Measurements from ENCODE around the gene SNX8.
"Not testable (repeated sequence)": the region's sequence is repeated elsewhere in the genome, so short reads cannot be mapped to it uniquely, and the experiment has no call there.

Gene SNX8

GRCh38 chr7:2295936-2296620 lies 18.2 kb downstream of the SNX8 start:
- in situ Hi-C loops (cut with MboI; ENCODE audit: low sequenced_read_pairs), result no loop called here

DNA sequence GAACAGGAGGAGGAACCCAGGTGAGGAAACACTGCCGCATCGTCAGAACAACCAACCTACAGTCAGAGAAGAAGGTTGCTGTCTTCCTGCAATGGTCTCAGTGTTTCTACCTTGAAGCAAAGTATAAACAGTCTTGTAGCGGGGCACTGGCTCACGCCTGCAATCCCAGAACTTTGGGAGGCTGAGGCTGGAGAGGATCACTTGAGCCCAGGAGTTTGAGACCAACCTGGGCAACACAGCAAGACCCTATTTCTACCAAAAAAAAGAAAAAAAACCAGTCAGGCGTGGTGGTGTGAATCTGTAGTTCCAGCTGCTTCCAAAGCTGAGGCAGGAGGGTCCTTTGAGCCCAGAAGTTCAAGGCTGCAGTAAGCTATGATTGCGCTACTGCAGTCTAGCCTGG lies 23.4 kb downstream of the SNX8 start:
- in situ Hi-C loops (cut with MboI; ENCODE audit: low sequenced_read_pairs), result no loop called here

DNA sequence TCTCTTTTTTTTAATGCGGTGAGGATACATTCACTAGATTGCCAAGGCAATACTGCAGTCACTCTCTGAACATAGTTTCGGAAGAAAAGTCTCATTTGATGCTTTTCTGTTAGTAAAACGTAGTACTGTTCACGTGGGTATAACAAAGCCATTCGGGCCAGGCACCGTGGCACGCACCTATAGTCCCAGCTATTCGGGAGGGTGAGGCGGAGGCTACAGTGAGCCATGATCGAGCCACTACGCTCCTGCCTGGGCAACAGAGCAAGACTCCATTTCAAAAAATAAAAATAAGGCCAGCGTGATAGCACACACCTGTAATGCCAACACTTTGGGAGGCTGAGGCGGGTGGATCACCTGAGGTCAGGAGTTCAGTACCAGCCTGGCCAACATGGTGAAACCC lies 24.6 kb downstream of the SNX8 start:
- in situ Hi-C loops (cut with MboI; ENCODE audit: low sequenced_read_pairs), result no loop called here

GRCh38 chr7:2289111-2289586 lies 25.1 kb downstream of the SNX8 start:
- in situ Hi-C loops (cut with MboI; ENCODE audit: low sequenced_read_pairs), result no loop called here

DNA sequence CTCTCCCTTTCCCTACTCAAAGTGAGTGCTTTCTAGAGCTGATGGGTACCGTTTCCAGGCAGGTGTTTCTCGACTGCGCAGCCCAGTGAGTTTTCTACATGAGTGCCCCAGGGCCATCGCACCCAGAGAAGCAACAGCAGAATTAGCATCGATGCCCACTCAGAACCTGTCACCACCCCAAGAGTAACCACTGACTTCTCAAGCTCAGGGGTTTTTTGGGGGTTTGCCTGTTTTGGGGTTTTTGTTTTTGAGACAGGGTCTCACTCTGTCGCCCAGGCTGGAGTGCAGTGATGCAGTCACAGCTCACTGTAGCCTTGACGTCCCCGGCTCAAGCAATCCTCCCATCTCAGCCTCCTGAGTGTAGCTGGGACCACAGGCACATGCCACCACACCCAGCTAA lies 25.7 kb downstream of the SNX8 start:
- in situ Hi-C loops (cut with MboI; ENCODE audit: low sequenced_read_pairs), result no loop called here

- in situ Hi-C loops (cut with MboI; ENCODE audit: low sequenced_read_pairs), result no loop called here
Measured at GRCh38 chr7:2287745-2288144, 26.5 kb downstream of the SNX8 start.

DNA sequence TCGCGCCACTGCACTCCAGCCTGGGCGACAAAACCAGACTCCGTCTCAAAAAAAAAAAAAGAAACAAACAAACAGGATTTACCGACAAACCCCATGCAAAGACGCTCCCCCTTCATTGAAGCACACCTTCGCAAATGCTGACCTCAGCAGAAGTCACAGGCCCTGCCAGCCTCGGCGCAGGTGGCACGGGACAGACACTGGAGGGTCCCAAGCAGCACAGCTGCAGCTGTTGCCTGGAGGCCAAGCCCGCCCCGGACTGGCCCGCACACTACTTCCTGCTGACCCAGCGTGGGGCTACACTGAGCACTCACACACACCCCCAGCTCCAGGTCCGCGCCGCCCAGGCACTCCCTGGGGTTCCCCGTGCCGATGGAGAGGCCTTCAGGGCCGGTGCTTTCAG lies 31.2 kb downstream of the SNX8 start:
- in situ Hi-C loops (cut with MboI; ENCODE audit: low sequenced_read_pairs), result no loop called here

- in situ Hi-C loops (cut with MboI; ENCODE audit: low sequenced_read_pairs), result no loop called here
Measured at GRCh38 chr7:2282185-2282751, 32.0 kb downstream of the SNX8 start.

DNA sequence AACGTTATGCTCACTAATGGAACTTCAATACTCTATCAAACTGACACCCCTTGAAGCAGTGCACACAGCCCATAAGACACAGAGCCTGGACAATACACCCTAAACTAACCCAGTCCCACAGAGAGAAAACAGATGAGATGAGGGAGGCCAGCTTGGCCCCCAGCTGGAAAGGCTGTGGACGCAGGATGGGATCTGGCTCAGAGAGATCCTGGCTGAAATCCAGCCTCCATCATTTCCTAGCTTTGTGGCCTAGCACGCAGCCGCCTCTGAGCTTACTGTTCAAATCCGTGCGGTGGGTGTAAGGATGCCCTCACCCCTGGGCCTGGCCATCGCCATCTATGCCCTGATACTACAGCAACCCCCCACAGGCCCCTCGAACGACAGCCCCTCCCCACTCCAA lies 32.7 kb downstream of the SNX8 start:
- in situ Hi-C loops (cut with MboI; ENCODE audit: low sequenced_read_pairs), result no loop called here

- in situ Hi-C loops (cut with MboI; ENCODE audit: low sequenced_read_pairs), result no loop called here
Measured at GRCh38 chr7:2280424-2280823, 33.8 kb downstream of the SNX8 start.

DNA sequence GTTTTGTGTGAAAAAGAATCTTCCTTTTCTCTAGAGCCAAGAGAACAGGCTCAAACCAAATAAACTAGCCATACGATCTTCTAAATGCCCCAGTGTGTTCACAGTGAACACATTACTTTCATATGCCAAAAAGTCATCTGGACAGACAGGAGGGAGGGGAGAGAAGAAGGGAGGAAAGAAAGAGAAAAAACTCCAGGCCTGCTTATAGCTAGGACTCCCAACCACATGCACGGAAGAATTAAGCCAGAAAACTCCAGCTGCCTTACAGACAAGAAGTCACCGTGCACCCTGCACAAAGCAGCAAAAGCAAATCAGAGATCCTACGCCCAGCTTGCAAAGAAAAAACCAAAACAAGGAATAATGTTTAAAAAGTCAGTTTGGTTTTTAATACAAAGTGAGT lies 34.3 kb downstream of the SNX8 start:
- in situ Hi-C loops (cut with MboI; ENCODE audit: low sequenced_read_pairs), result no loop called here

DNA sequence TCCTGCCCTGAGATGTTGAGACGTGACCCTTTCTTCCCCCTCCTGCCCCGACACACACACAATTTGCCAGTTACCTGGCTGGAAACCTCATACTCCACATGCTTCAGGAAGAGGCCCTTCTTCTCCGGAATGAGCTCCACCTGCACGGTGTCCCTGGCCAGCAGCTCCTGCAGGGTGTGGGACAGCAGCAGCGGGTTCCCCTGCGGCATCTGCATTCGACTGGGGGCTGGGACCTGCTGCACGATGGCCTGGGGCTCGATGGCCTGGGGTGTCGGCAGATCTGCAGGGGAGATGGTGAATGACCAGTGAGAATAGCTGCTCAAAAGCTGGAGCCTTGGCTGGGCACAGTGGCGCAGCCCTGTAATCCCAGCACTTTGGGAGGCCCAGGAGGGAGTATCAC lies 36.2 kb downstream of the SNX8 start:
- in situ Hi-C loops (cut with MboI; ENCODE audit: low sequenced_read_pairs), result no loop called here

- in situ Hi-C loops (cut with MboI; ENCODE audit: low sequenced_read_pairs), result no loop called here
Measured at GRCh38 chr7:2276107-2276506, 38.1 kb downstream of the SNX8 start.

- in situ Hi-C loops (cut with MboI; ENCODE audit: low sequenced_read_pairs), result no loop called here
Measured at GRCh38 chr7:2275101-2275500, 39.1 kb downstream of the SNX8 start.

DNA sequence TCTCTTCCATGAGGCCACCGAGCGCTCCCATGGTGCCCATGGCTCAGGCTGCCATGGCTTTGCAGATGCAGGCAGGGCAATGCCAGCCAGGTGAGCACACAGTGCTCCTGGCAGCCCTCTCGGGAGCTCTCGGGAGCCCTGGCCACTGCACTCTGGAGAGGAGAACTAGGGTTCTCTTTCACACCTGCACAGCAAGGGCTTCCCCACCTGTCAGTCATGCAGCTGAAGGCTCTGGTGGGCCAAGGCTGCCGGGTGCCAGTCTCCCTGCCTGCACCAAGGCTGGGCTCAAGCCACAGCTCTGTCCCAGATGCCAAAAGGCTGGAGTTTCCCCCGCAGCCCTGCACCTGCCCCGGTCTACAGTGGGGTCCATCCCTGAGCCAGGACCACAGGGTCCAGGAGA lies 39.6 kb downstream of the SNX8 start:
- in situ Hi-C loops (cut with MboI; ENCODE audit: low sequenced_read_pairs), result no loop called here

DNA sequence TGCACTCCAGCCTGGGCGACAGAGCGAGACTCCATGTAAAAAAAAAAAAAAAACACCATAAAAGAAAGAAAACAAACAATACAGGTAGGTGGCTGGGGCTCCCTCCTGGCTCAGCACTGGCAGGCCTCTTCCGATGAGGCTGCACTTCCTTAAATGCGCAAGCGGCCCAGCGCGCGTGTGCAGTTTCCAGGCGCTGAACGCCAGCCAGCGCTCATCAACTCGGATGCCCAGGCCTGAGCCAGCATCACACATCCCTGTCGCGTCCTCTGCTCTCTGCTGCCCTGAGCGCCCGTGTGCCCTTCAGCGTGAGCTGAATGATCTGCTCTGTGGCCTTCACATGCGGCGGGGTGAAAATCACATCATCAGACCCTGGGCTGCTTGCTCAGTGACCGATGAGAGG lies 40.4 kb downstream of the SNX8 start:
- in situ Hi-C loops (cut with MboI; ENCODE audit: low sequenced_read_pairs), result no loop called here

DNA sequence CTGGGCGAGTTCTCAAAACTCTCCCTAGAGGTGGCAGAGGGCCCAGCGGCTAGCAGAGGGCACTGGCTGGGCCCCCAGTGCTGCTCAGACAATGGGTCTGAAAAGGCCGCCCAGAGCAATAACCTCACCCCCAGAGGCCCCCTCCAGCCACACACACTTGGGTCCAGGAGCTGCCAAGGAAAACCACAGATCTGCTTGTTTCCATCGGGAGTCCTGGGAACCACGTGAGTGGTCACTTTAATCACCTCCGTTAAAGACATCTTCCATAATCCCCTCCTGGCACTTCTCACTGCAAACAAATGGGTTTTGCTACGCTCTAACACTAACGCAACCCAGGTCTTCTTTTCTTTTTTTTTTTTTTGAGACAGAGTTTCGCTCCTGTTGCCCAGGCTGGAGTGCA lies 42.2 kb downstream of the SNX8 start:
- in situ Hi-C loops (cut with MboI; ENCODE audit: low sequenced_read_pairs), result no loop called here

GRCh38 chr7:2271273-2272026 lies 42.8 kb downstream of the SNX8 start:
- in situ Hi-C loops (cut with MboI; ENCODE audit: low sequenced_read_pairs), result no loop called here

- in situ Hi-C loops (cut with MboI; ENCODE audit: low sequenced_read_pairs), result no loop called here
Measured at GRCh38 chr7:2270495-2270894, 43.7 kb downstream of the SNX8 start.

- in situ Hi-C loops (cut with MboI; ENCODE audit: low sequenced_read_pairs), result no loop called here
Measured at GRCh38 chr7:2269991-2270460, 44.2 kb downstream of the SNX8 start.

- in situ Hi-C loops (cut with MboI; ENCODE audit: low sequenced_read_pairs), result not testable (repeated sequence)
Measured at GRCh38 chr7:2269089-2269990, 44.9 kb downstream of the SNX8 start.
